ENCODE measurements around the gene PAX9.

DNA sequence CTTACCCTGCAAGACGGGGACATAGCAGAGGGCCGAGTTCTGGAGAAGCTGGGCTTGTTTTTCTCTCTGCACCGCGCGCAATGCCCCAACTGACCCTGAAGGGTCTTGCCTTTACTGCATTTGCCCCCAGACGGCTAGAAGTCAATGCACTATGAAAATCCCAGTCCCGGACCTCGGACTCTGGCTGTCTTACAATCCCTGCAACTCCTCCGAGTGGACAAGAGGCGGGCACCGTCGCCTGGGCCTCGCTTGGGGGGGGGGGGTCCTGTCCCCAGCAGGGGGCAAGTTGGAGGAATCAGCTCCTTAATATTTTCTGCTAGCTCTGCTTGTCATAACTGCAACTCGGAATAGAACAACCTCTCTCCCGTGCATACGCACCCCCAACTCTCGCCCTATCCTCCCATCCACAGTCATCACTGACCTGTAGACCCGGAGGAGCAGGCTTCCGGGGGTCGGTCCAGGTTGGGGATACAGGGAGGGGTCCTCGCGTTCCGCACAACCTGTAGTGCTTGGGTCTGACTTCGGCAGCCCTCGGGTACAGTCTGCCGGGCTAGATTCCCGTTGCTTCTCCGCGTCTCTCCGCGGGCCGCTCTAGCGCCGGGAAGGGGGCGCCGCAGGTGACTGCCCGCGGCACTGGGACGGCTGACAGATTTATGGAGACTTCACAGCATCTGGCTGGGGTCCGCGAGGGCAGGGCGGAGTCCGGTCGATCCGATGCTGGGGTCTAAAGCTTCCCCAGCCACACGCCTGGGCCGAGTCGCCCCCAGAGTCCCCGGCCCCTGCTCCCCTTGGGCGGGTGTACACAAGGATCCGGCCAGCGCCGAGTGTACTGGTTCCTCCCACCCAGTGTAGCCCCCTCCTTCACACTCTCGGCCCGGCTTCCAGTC lies 3.3 kb upstream of the PAX9 start:
- TF ChIP-seq CTCF (IDR thresholded peaks at IDR 0.05; ENCODE audit: borderline replicate concordance, extremely low read depth, low read length, poor library complexity, severe bottlenecking), result no peak
- no peak for TF ChIP-seq EZH2 (IDR thresholded peaks at IDR 0.05; ENCODE audit: borderline replicate concordance, low read depth, low read length, severe bottlenecking)
